ENCODE results near the gene FOXRED2. TPM values are rescaled to one million over a fixed set of nuclear protein-coding genes. Genes with fewer than 3 reads are reported as not detected.

FOXRED2 gene
- polyA plus RNA-seq, 1 donor from 2014 or later = 7.9 TPM

- no peaks in the 10 kb centered on the region for H3K9me3 ChIP-seq (ENCODE audit: low read length)
- TF ChIP-seq EP300 (conservative IDR thresholded peaks at IDR 0.05; ENCODE audit: poor library complexity, severe bottlenecking) (no peak), RAD21 (conservative IDR thresholded peaks at IDR 0.05) (no peak), EZH2 (IDR thresholded peaks at IDR 0.05; ENCODE audit: borderline replicate concordance, insufficient read depth, low read length, poor library complexity, severe bottlenecking) (no peak), MXI1 (conservative IDR thresholded peaks at IDR 0.05; ENCODE audit: poor library complexity, severe bottlenecking) (no peak), POLR2AphosphoS5 (IDR thresholded peaks at IDR 0.05) (no peak), TAF1 (IDR thresholded peaks at IDR 0.05; ENCODE audit: low read depth) (no peak), CTCF (IDR thresholded peaks at IDR 0.05; ENCODE audit: poor library complexity, severe bottlenecking) (no peak), SMC3 (conservative IDR thresholded peaks at IDR 0.05; ENCODE audit: poor library complexity) (no peak)
- TF ChIP-seq, protein P1, sequence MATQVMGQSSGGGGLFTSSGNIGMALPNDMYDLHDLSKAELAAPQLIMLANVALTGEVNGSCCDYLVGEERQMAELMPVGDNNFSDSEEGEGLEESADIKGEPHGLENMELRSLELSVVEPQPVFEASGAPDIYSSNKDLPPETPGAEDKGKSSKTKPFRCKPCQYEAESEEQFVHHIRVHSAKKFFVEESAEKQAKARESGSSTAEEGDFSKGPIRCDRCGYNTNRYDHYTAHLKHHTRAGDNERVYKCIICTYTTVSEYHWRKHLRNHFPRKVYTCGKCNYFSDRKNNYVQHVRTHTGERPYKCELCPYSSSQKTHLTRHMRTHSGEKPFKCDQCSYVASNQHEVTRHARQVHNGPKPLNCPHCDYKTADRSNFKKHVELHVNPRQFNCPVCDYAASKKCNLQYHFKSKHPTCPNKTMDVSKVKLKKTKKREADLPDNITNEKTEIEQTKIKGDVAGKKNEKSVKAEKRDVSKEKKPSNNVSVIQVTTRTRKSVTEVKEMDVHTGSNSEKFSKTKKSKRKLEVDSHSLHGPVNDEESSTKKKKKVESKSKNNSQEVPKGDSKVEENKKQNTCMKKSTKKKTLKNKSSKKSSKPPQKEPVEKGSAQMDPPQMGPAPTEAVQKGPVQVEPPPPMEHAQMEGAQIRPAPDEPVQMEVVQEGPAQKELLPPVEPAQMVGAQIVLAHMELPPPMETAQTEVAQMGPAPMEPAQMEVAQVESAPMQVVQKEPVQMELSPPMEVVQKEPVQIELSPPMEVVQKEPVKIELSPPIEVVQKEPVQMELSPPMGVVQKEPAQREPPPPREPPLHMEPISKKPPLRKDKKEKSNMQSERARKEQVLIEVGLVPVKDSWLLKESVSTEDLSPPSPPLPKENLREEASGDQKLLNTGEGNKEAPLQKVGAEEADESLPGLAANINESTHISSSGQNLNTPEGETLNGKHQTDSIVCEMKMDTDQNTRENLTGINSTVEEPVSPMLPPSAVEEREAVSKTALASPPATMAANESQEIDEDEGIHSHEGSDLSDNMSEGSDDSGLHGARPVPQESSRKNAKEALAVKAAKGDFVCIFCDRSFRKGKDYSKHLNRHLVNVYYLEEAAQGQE (IDR thresholded peaks at IDR 0.05; ENCODE audit: borderline replicate concordance) = no peak
- no peaks in the 10 kb centered on the region for H3K9me2 ChIP-seq (ENCODE audit: insufficient read depth, low read length)
- H2AFZ ChIP-seq (ENCODE audit: low read depth, low read length) = no peak overlapping the region
- H3K36me3 ChIP-seq (ENCODE audit: insufficient read depth, low read length) = no peaks in the 10 kb centered on the region
- H3K4me3 ChIP-seq (ENCODE audit: low read length) = no peak overlapping the region
- no peaks in the 10 kb centered on the region for H4K20me1 ChIP-seq (ENCODE audit: insufficient read depth)
- H3K27ac ChIP-seq (ENCODE audit: low read length) = no peak overlapping the region
- H3K4me2 ChIP-seq (ENCODE audit: low read length) = no peak overlapping the region
- no peak overlapping the region for H3K9ac ChIP-seq (ENCODE audit: low read length)
- H3K27me3 ChIP-seq (ENCODE audit: insufficient read depth, low read depth, low read length) = no peaks in the 10 kb centered on the region
- no peaks in the 10 kb centered on the region for H3F3A ChIP-seq (ENCODE audit: insufficient read depth, low read length, poor library complexity, severe bottlenecking)
- no peaks in the 10 kb centered on the region for H3K79me2 ChIP-seq (replicated peaks; ENCODE audit: insufficient read depth, low read length)
Measured at GRCh38 chr22:36463783-36464184, 43.1 kb downstream of the FOXRED2 start.

GRCh38 chr22:36461665-36462649 is 44.9 kb downstream of the FOXRED2 start:
- Histone ChIP-seq H3F3A (ENCODE audit: insufficient read depth, low read length, poor library complexity, severe bottlenecking) (no peaks in the 10 kb centered on the region), H3K9ac (ENCODE audit: low read length) (no peak overlapping the region), H2AFZ (ENCODE audit: low read depth, low read length) (no peak overlapping the region), H3K9me3 (ENCODE audit: low read length) (no peaks in the 10 kb centered on the region), H3K79me2 (replicated peaks; ENCODE audit: insufficient read depth, low read length) (no peaks in the 10 kb centered on the region), H3K4me2 (ENCODE audit: low read length) (no peak overlapping the region), H3K27me3 (ENCODE audit: insufficient read depth, low read depth, low read length) (no peaks in the 10 kb centered on the region), H3K36me3 (ENCODE audit: insufficient read depth, low read length) (no peaks in the 10 kb centered on the region), H4K20me1 (ENCODE audit: insufficient read depth) (no peaks in the 10 kb centered on the region), H3K9me2 (ENCODE audit: insufficient read depth, low read length) (no peaks in the 10 kb centered on the region), H3K4me3 (ENCODE audit: low read length) (no peak overlapping the region), H3K27ac (ENCODE audit: low read length) (no peak overlapping the region)
- no peak for TF ChIP-seq EP300 (conservative IDR thresholded peaks at IDR 0.05; ENCODE audit: poor library complexity, severe bottlenecking)
- no peak for TF ChIP-seq RAD21 (conservative IDR thresholded peaks at IDR 0.05)
- no peak for TF ChIP-seq MXI1 (conservative IDR thresholded peaks at IDR 0.05; ENCODE audit: poor library complexity, severe bottlenecking)
- TF ChIP-seq, protein P1 (IDR thresholded peaks at IDR 0.05; ENCODE audit: borderline replicate concordance) = no peak
- TF ChIP-seq POLR2AphosphoS5 (IDR thresholded peaks at IDR 0.05) = no peak
- TF ChIP-seq TAF1 (IDR thresholded peaks at IDR 0.05; ENCODE audit: low read depth) = no peak

Data from neural cell (in vitro differentiated cells).